CD4-positive, alpha-beta T cell treated with Interferon alpha-2 for 1 hour (primary cell): ENCODE measurements around the gene MRLN.

Experiments used
- DNase-seq, 2 donors: peaks; one replicate each; pipeline ENCODE4 v3.0.0-alpha.2; 2020 to 2022

Gene MRLN

DNA sequence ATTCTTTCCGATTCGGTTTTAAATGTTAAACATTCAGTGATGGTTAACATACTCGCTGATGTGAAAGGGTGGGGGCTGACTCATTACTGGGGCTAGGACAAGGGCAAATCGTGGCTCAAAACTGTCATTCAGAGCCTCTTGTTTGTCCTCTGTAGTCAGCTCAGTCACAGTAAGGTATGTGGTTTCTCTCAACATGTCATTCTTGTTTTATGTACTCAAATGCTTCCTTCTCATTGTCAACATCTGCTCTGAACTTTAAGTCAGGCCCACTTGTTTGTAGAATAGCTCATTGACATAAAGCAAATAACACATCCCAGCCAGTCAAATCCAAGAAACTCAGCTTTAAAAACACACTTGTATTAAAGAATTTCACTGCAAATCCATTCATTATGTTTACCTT is 50.9 kb downstream of the MRLN start:
- no peak for DNase-seq

DNA sequence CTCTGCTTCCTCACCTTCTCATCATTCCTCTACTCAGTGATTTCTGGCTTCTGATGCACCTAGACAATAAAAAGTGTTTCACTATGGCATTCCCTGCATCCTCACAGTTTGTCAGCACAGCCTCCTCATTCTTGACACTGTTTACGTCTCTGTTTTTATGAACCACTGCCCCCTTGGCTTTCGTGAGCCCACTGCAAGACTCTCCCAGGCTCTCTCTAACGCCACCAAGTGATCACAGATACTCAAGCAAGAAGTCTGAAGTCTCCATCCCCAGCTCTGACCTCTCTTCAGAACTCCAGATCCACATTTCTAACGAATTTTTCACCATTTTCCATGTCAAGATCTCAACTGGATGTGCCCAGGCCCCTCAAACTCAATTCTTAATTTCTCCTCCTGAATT is 52.5 kb downstream of the MRLN start:
- DNase-seq, result no peak

DNA sequence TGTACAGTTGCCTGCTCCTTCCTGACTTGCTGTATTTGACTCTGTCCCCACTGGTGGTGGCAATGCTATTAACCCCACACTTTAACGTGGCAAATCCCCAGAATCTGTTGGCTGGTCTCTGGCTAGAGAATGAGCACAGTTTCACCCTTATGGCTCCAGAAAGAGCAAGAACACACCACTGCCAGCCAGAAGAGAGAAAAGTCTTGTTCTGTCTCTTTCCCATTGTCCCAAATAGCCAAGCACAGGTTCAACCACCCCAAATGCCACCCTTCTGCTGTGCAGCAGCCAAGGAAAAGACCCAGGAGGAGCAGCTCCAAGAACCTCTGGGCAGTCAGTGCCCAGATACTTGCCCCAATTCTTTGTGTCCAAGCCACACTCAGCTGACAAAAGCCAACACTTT is 54.9 kb downstream of the MRLN start:
- no peak for DNase-seq

DNA sequence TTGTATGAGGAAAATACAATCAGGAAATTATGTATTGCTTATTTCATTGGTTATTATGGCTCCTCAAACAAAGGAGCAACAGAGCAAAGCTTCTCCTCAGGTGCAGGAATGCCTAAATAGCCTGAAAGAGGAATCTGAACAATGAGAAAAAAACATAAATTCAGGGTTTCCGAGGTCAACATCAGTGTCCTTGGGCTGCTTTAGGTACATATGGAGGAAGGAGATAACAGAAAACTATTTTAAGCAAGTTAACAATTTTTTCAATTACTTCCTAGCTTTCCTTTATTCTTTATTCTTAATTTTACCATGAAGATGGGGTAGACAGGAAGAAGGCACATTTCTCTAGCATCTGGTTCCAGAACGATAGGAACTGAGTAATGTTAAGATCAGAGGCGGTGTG is 57.6 kb downstream of the MRLN start:
- DNase-seq, result no peak

GRCh38 chr10:59694936-59695335 is 58.3 kb downstream of the MRLN start:
- DNase-seq, result no peak

DNA sequence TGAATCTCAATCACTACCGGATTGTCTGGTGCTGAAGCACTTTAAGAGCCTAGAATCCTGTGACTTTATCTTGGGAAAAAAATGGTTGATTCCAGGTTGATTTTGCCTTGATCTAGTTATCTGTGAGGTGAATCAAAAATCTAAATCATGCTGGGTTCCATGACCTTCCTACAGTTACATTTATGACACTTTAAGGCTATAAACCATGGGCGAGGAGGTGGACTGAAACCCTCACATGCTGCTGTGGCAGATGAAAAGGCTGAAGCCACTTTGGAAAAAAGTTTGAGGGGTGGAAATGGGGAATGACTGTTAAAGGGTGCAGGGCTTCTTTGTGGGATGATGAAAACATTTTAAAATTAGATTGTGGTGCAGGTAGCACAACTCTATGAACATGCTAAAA is 61.1 kb downstream of the MRLN start:
- no peak for DNase-seq

- DNase-seq, result no peak
Observed at GRCh38 chr10:59688921-59689351, 64.3 kb downstream of the MRLN start.

DNA sequence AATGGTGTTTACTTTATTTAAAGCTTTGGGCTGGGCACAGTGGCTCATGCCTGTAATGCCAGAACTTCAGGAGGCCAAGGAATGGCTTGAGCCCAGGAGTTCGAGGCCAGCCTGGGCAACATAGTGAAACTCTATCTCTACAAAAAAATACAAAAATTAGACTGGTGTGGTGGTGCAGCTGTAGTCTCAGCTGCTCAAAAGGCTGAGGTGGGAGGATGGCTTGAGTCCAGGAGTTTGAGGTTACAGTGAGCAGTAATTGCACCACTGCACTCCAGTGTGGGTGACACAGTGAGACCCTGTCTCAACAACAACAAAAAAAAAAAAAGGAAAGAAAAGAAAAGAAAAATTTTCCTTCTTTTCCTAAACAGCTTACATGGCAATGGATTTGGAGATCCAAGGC is 65.6 kb downstream of the MRLN start:
- DNase-seq, result no peak
